OCI-LY3 (cell line): ENCODE measurements around the gene CCDC183.

Experiments used
- H2AFZ ChIP-seq: fragments of 200-600, 300-600 bp; shearing (Covaris generic); 2 replicates; pipeline ENCODE4 v1.6.0; 2014; ENCODE audit warnings: antibody characterized with exemption, low read depth, low read length
- H3K27ac ChIP-seq: fragments of 200-600, 300-600 bp; sonication (generic); 2 replicates; pipeline ENCODE4 v1.5.1; 2014; ENCODE audit warnings: mild to moderate bottlenecking, low read length, moderate library complexity, mixed read lengths
- H3K27me3 ChIP-seq: fragments of 200-600, 300-600 bp; sonication (generic); 2 replicates; pipeline ENCODE4 v1.6.1; 2014; ENCODE audit warnings: low read depth, low read length, mixed read lengths
- H3K36me3 ChIP-seq: fragments of 200-600, 300-600 bp; sonication (generic); replicated peaks from 2 replicates; pipeline ENCODE3; 2014; ENCODE audit warnings: low read depth, low read length, mixed read lengths
- H3K4me1 ChIP-seq: fragments of 300-600, 200-600 bp; sonication (generic); 2 replicates; pipeline ENCODE4 v1.6.1; 2014; ENCODE audit warnings: low read length, mixed read lengths
- H3K4me2 ChIP-seq: fragments of 200-600, 300-600 bp; sonication (generic); 2 replicates; pipeline ENCODE4 v1.6.1; 2014; ENCODE audit warnings: low read length, mixed read lengths
- H3K4me3 ChIP-seq: fragments of 300-600, 200-600 bp; sonication (generic); 2 replicates; pipeline ENCODE4 v1.5.1; 2014; ENCODE audit warnings: antibody characterized with exemption, mild to moderate bottlenecking, low read length, moderate library complexity
- H3K79me2 ChIP-seq: fragments of 300-600, 200-600 bp; shearing (Covaris generic); 2 replicates; pipeline ENCODE4 v1.6.1; 2014; ENCODE audit warnings: mild to moderate bottlenecking, low read length, mixed read lengths
- H3K9ac ChIP-seq: fragments of 300-600, 200-600 bp; shearing (Covaris generic); 2 replicates; pipeline ENCODE4 v1.6.0; 2014; ENCODE audit warnings: mild to moderate bottlenecking, low read length, moderate library complexity
- H3K9me3 ChIP-seq: fragments of 200-600, 300-600 bp; shearing (Covaris generic); 2 replicates; pipeline ENCODE4 v1.6.1; 2014; ENCODE audit warnings: low read length, mixed read lengths; ENCODE audit not compliant: insufficient read depth
- H4K20me1 ChIP-seq: fragments of 200-600, 300-600 bp; sonication (generic); 2 replicates; pipeline ENCODE4 v1.6.1; 2016; ENCODE audit warnings: low read length, mixed read lengths; ENCODE audit not compliant: insufficient read depth
- CTCF ChIP-seq: fragments of 200-600, 300-600 bp; sonication (generic); IDR thresholded peaks from 2 replicates; pipeline ENCODE4 v1.5.1; 2014; ENCODE audit warnings: antibody characterized with exemption, low read length, low read depth
- EZH2phosphoT487 ChIP-seq: fragments of 200-600 bp; shearing (Covaris generic); IDR thresholded peaks from 2 replicates; pipeline ENCODE4 v1.6.1; 2018; ENCODE audit warnings: antibody characterized with exemption, mixed run types, low read depth

Gene CCDC183

GRCh38 chr9:136854113-136854841 is 58.1 kb downstream of the CCDC183 start:
- Histone ChIP-seq H3K9ac (no peak overlapping the region), H3K4me1 (peaks cover 6% of the 10 kb centered on the region; the same call in 1 of the 2 replicates), H3K27me3 (no peaks in the 10 kb centered on the region), H2AFZ (no peak overlapping the region), H3K4me3 (no peak overlapping the region), H3K79me2 (no peaks in the 10 kb centered on the region), H3K4me2 (no peak overlapping the region), H3K36me3 (no peaks in the 10 kb centered on the region), H3K9me3 (no peaks in the 10 kb centered on the region), H4K20me1 (peaks cover 14% of the 10 kb centered on the region), H3K27ac (no peak overlapping the region)
- TF ChIP-seq EZH2phosphoT487 (no peak), CTCF (no peak)

- Histone ChIP-seq H3K27ac (no peak overlapping the region), H3K9me3 (no peaks in the 10 kb centered on the region), H2AFZ (no peak overlapping the region), H3K36me3 (no peaks in the 10 kb centered on the region), H4K20me1 (peaks cover 11% of the 10 kb centered on the region), H3K4me3 (no peak overlapping the region), H3K4me2 (no peak overlapping the region), H3K9ac (no peak overlapping the region), H3K27me3 (no peaks in the 10 kb centered on the region), H3K79me2 (no peaks in the 10 kb centered on the region), H3K4me1 (peaks cover 2% of the 10 kb centered on the region; the same call in 1 of the 2 replicates)
- no peak for TF ChIP-seq CTCF
Observed at GRCh38 chr9:136854842-136855460, 58.8 kb downstream of the CCDC183 start.

- no peak overlapping the region for H2AFZ ChIP-seq
- no peaks in the 10 kb centered on the region for H3K27me3 ChIP-seq
- no peak overlapping the region for H3K9ac ChIP-seq
- H3K36me3 ChIP-seq = no peaks in the 10 kb centered on the region
- H4K20me1 ChIP-seq = peaks cover 4% of the 10 kb centered on the region; the same call in 1 of the 2 replicates
- TF ChIP-seq EZH2phosphoT487 = no peak
- no peak for TF ChIP-seq CTCF
- no peak overlapping the region for H3K27ac ChIP-seq
- H3K9me3 ChIP-seq = no peaks in the 10 kb centered on the region
- H3K4me2 ChIP-seq = no peak overlapping the region
- no peak overlapping the region for H3K4me3 ChIP-seq
- H3K79me2 ChIP-seq = no peaks in the 10 kb centered on the region
- no peaks in the 10 kb centered on the region for H3K4me1 ChIP-seq
Observed at GRCh38 chr9:136855461-136856078, 59.4 kb downstream of the CCDC183 start.

- H3K9me3 ChIP-seq = no peaks in the 10 kb centered on the region
- H2AFZ ChIP-seq = no peak overlapping the region
- H3K4me2 ChIP-seq = no peak overlapping the region
- no peak overlapping the region for H3K9ac ChIP-seq
- TF ChIP-seq CTCF = no peak
- no peak for TF ChIP-seq EZH2phosphoT487
- H3K27ac ChIP-seq = no peak overlapping the region
- no peaks in the 10 kb centered on the region for H3K4me1 ChIP-seq
- H3K79me2 ChIP-seq = no peaks in the 10 kb centered on the region
- no peak overlapping the region for H3K4me3 ChIP-seq
- no peaks in the 10 kb centered on the region for H3K27me3 ChIP-seq
- peaks cover 4% of the 10 kb centered on the region; the same call in 1 of the 2 replicates for H4K20me1 ChIP-seq
- no peaks in the 10 kb centered on the region for H3K36me3 ChIP-seq
Observed at GRCh38 chr9:136856079-136856476, 59.9 kb downstream of the CCDC183 start.
